Large intestine (tissue), 3 donors: ENCODE results near the gene ORM1. TPM values are rescaled to one million over a fixed set of nuclear protein-coding genes. Genes with fewer than 3 reads are reported as not detected.

Source experiments
- DNase-seq, 2 donors: peaks; one replicate each; pipeline versions ENCODE4 v3.0.0 to v3.0.0-alpha.2; 2013
- H3K27ac ChIP-seq: one replicate; pipeline ENCODE4 v1.5.1; 2013; ENCODE audit warnings: low read length
- H3K27me3 ChIP-seq: 2 replicates; pipeline ENCODE4 v1.6.1; 2013; ENCODE audit warnings: low read length; ENCODE audit not compliant: control insufficient read depth, insufficient read depth
- H3K36me3 ChIP-seq: 2 replicates; pipeline ENCODE4 v1.6.1; 2013; ENCODE audit warnings: low read length; ENCODE audit not compliant: control insufficient read depth, insufficient read depth
- H3K4me1 ChIP-seq: one replicate; pipeline ENCODE4 v1.6.1; 2013; ENCODE audit warnings: low read length; ENCODE audit not compliant: control insufficient read depth, insufficient read depth
- H3K4me3 ChIP-seq: one replicate; pipeline ENCODE4 v1.5.1; 2013; ENCODE audit warnings: low read length
- H3K9me3 ChIP-seq: one replicate; pipeline ENCODE4 v1.6.1; 2013; ENCODE audit warnings: mild to moderate bottlenecking, low read depth, low read length, moderate library complexity; ENCODE audit not compliant: control insufficient read depth
- WGBS: methylation state at CpG from one replicate; pipeline ENCODE4 v1.1.5; 2013; ENCODE audit warnings: low lambda C conversion rate; ENCODE audit not compliant: insufficient coverage; 5-methylcytosine and 5-hydroxymethylcytosine counted together
- polyA plus RNA-seq: library from polyadenylated mRNA; unstranded; fragments of 120-200 nt; gene quantifications from one replicate; pipeline ENCODE4 v1.2.1, GENCODE V29; 2013

Gene ORM1
- polyA plus RNA-seq, 1 donor, result 0.09 TPM

- Histone ChIP-seq H3K36me3 (peaks cover 70% of the 10 kb centered on the region), H3K4me3 (no peak overlapping the region), H3K27me3 (no peaks in the 10 kb centered on the region), H3K9me3 (no peaks in the 10 kb centered on the region), H3K4me1 (no peaks in the 10 kb centered on the region), H3K27ac (no peak overlapping the region)
- no CpG with 5 or more reads among the region's 6 CpGs for WGBS
- DNase-seq, result no peak
These were observed 34.5 kb downstream of the ORM1 start for GRCh38 chr9:114357360-114357759.

GRCh38 chr9:114357911-114358328, 35.0 kb downstream of the ORM1 start:
- 100% methylated on average over 1 of the region's 9 CpGs for WGBS
- peaks cover 76% of the 10 kb centered on the region for H3K36me3 ChIP-seq

GRCh38 chr9:114359801-114360200, 36.9 kb downstream of the ORM1 start:
- peaks cover 90% of the 10 kb centered on the region for H3K36me3 ChIP-seq
- no CpG with 5 or more reads among the region's 7 CpGs for WGBS
- no peak overlapping the region for H3K4me3 ChIP-seq
- H3K27me3 ChIP-seq, result no peaks in the 10 kb centered on the region
- H3K9me3 ChIP-seq, result no peaks in the 10 kb centered on the region
- no peak for DNase-seq
- no peaks in the 10 kb centered on the region for H3K4me1 ChIP-seq
- no peak overlapping the region for H3K27ac ChIP-seq

More at GRCh38 chr9:114357911-114358328, 35.0 kb downstream of the ORM1 start:
- Histone ChIP-seq H3K27ac (no peak overlapping the region), H3K27me3 (no peaks in the 10 kb centered on the region), H3K4me3 (no peak overlapping the region), H3K9me3 (no peaks in the 10 kb centered on the region), H3K4me1 (no peaks in the 10 kb centered on the region)
- no peak for DNase-seq

GRCh38 chr9:114361542-114361941, 38.6 kb downstream of the ORM1 start:
- Histone ChIP-seq H3K9me3 (no peaks in the 10 kb centered on the region), H3K4me3 (no peak overlapping the region), H3K36me3 (peaks cover 77% of the 10 kb centered on the region), H3K4me1 (no peaks in the 10 kb centered on the region), H3K27me3 (no peaks in the 10 kb centered on the region), H3K27ac (no peak overlapping the region)
- no peak for DNase-seq
- no CpG with 5 or more reads among the region's 7 CpGs for WGBS

GRCh38 chr9:114362394-114362793, 39.5 kb downstream of the ORM1 start:
- Histone ChIP-seq H3K27ac (no peak overlapping the region), H3K27me3 (no peaks in the 10 kb centered on the region), H3K4me1 (no peaks in the 10 kb centered on the region), H3K4me3 (no peak overlapping the region), H3K9me3 (no peaks in the 10 kb centered on the region), H3K36me3 (peaks cover 73% of the 10 kb centered on the region)
- WGBS, result no CpG with 5 or more reads among the region's 12 CpGs
- no peak for DNase-seq

GRCh38 chr9:114363424-114363823, 40.5 kb downstream of the ORM1 start:
- H3K36me3 ChIP-seq, result peaks cover 73% of the 10 kb centered on the region
- no peak overlapping the region for H3K27ac ChIP-seq
- H3K4me1 ChIP-seq, result no peaks in the 10 kb centered on the region
- no peak overlapping the region for H3K4me3 ChIP-seq
- DNase-seq, result no peak
- H3K27me3 ChIP-seq, result no peaks in the 10 kb centered on the region
- WGBS, result no CpG with 5 or more reads among the region's 2 CpGs
- H3K9me3 ChIP-seq, result peaks cover 3% of the 10 kb centered on the region

- no peak overlapping the region for H3K4me3 ChIP-seq
- no peak for DNase-seq
- H3K9me3 ChIP-seq, result peaks cover 3% of the 10 kb centered on the region
- peaks cover 70% of the 10 kb centered on the region for H3K36me3 ChIP-seq
- no peaks in the 10 kb centered on the region for H3K27me3 ChIP-seq
- no peak overlapping the region for H3K27ac ChIP-seq
- WGBS, result no CpG with 5 or more reads among the region's 6 CpGs
- no peaks in the 10 kb centered on the region for H3K4me1 ChIP-seq
These were observed 41.5 kb downstream of the ORM1 start for GRCh38 chr9:114364134-114365041.

- Histone ChIP-seq H3K4me3 (no peak overlapping the region), H3K36me3 (peaks cover 62% of the 10 kb centered on the region), H3K4me1 (no peaks in the 10 kb centered on the region), H3K27ac (no peak overlapping the region), H3K27me3 (no peaks in the 10 kb centered on the region), H3K9me3 (peaks cover 3% of the 10 kb centered on the region)
- no peak for DNase-seq
- WGBS, result 100% methylated on average over 2 of the region's 2 CpGs
These were observed 42.3 kb downstream of the ORM1 start for GRCh38 chr9:114365194-114365593.

GRCh38 chr9:114366334-114367128, 43.6 kb downstream of the ORM1 start:
- no peaks in the 10 kb centered on the region for H3K27me3 ChIP-seq
- DNase-seq, result peak in 1 of 2 donors; percentile 22
- H3K27ac ChIP-seq, result no peak overlapping the region
- H3K9me3 ChIP-seq, result peaks cover 3% of the 10 kb centered on the region
- no peaks in the 10 kb centered on the region for H3K4me1 ChIP-seq
- no peak overlapping the region for H3K4me3 ChIP-seq
- WGBS, result 71% methylated on average over 8 of the region's 10 CpGs
- peaks cover 52% of the 10 kb centered on the region for H3K36me3 ChIP-seq

GRCh38 chr9:114367366-114367765, 44.5 kb downstream of the ORM1 start:
- Histone ChIP-seq H3K9me3 (peaks cover 3% of the 10 kb centered on the region), H3K4me1 (no peaks in the 10 kb centered on the region), H3K36me3 (peaks cover 49% of the 10 kb centered on the region), H3K27ac (no peak overlapping the region), H3K4me3 (no peak overlapping the region), H3K27me3 (no peaks in the 10 kb centered on the region)
- no peak for DNase-seq
- WGBS, result no CpG with 5 or more reads among the region's 6 CpGs
